Caco-2 (cell line): Measurements from ENCODE around the gene AMY2A. TPM values are rescaled to one million over a fixed set of nuclear protein-coding genes. Genes with fewer than 3 reads are reported as not detected.
"Not testable (repeated sequence)": the region's sequence is repeated elsewhere in the genome, so short reads cannot be mapped to it uniquely, and the experiment has no call there.

Source experiments
- BruUV-seq: library from RNA; stranded (reverse); fragments of 400-500 nt; replicated peaks from 2 replicates; lab custom pipeline; 2021; lab: Mats Ljungman, UMichigan
- CTCF ChIA-PET: fragments of 300-600 bp; sonication (Branson Sonifier 250); formaldehyde crosslinking; loops from one replicate; lab custom pipeline; 2022; ENCODE audit warnings: antibody characterized with exemption; lab: Charles Lee
- POLR2A ChIA-PET: fragments of 300-600 bp; sonication (Branson Sonifier 250); formaldehyde crosslinking; loops from one replicate; lab custom pipeline; 2022; ENCODE audit warnings: antibody characterized with exemption; lab: Charles Lee
- DNase-seq, 2 experiments: peaks; one replicate each; pipeline versions ENCODE4 v3.0.0 to v3.0.0-alpha.2; 2020 to 2022
- H3K27me3 ChIP-seq: replicated peaks from 2 replicates; pipeline ENCODE4 v1.6.0; 2011; ENCODE audit warnings: low read length; ENCODE audit not compliant: control insufficient read depth, insufficient read depth
- H3K36me3 ChIP-seq: 2 replicates; pipeline ENCODE4 v1.5.1; 2011; ENCODE audit warnings: low read length; ENCODE audit not compliant: control insufficient read depth, insufficient read depth
- H3K4me1 ChIP-seq: fragments of 250-450 bp; sonication (Bioruptor Pico); 2 replicates; pipeline ENCODE4 v1.5.1; 2020; ENCODE audit warnings: mild to moderate bottlenecking
- H3K4me3 ChIP-seq: 2 replicates; pipeline ENCODE4 v1.5.1; 2011; ENCODE audit warnings: low read depth, mild to moderate bottlenecking, control low read depth, low read length
- H3K9me3 ChIP-seq: fragments of 250-450 bp; sonication (Bioruptor Pico); 2 replicates; pipeline ENCODE4 v1.5.1; 2020; ENCODE audit warnings: mild to moderate bottlenecking, moderate library complexity
- H3K27ac Mint-ChIP-seq: one replicate; pipeline ENCODE4 v1.8.0; 2022; ENCODE audit warnings: mixed read lengths; ENCODE audit not compliant: unreplicated experiment
- H3K27me3 Mint-ChIP-seq: one replicate; pipeline ENCODE4 v1.8.0; 2022; ENCODE audit warnings: mixed read lengths; ENCODE audit not compliant: insufficient read depth, unreplicated experiment
- H3K36me3 Mint-ChIP-seq: one replicate; pipeline ENCODE4 v1.8.0; 2022; ENCODE audit warnings: mild to moderate bottlenecking, mixed read lengths; ENCODE audit not compliant: insufficient read depth, unreplicated experiment
- H3K4me1 Mint-ChIP-seq: one replicate; pipeline ENCODE4 v1.8.0; 2022; ENCODE audit warnings: low read depth, mixed read lengths; ENCODE audit not compliant: unreplicated experiment
- H3K4me3 Mint-ChIP-seq: one replicate; pipeline ENCODE4 v1.8.0; 2022; ENCODE audit warnings: mild to moderate bottlenecking, moderate library complexity, mixed read lengths; ENCODE audit not compliant: unreplicated experiment
- H3K9me3 Mint-ChIP-seq: one replicate; pipeline ENCODE4 v1.8.0; 2022; ENCODE audit warnings: mixed read lengths; ENCODE audit not compliant: unreplicated experiment
- intact Hi-C: fragments of 100-400 bp; cut with micrococcal nuclease; formaldehyde crosslinking; loops from one replicate; pipeline ENCODE4 v1.10.0; 2022; ENCODE audit not compliant: unreplicated experiment
- total RNA-seq: library from RNA; stranded (reverse); gene quantifications from 2 replicates; pipeline ENCODE4 v1.2.3, GENCODE V29; 2022
- TF ChIP-seq, protein P1 (sequence below), 2 experiments: fragments of 200-600 bp in 1 of 2; IDR thresholded peaks; 1 replicate in 1 of 2; 2 replicates in 1 of 2; pipeline versions ENCODE4 v1.5.1 to v1.8.0; 2011 to 2022; ENCODE audit warnings: antibody characterized with exemption in 1 of 2, control low read depth in 1 of 2, inconsistent platforms in 1 of 2, low read depth in 1 of 2, low read length in 1 of 2, mild to moderate bottlenecking in 1 of 2, moderate library complexity in 1 of 2; ENCODE audit not compliant: insufficient read depth in 1 of 2, severe bottlenecking in 1 of 2, unreplicated experiment in 1 of 2

The AMY2A gene
- total RNA-seq, 1 experiment from 2014 or later = not detected

DNA sequence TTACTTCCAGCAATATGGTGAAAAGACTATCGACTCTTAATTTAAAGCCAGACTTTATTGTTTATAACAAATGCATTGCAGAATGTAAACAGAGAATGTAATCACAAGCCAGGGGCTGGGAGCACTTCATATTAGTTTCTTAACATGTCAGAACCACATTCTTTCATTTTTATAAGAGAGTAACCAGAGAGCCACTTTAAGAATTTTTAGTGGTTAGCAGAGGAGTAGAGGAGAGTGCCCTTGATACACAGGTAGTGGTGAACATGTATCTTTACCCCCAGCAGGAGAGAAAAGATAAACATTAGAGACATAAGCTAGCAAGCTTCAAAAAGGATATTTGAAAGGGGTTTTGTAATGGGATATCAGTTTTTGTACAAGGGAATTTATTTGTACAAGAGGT, 34.8 kb upstream of the AMY2A start:
- H3K9me3 Mint-ChIP-seq = no peaks in the 10 kb centered on the region
- no TSS peak for BruUV-seq
- H3K36me3 Mint-ChIP-seq = no peaks in the 10 kb centered on the region
- no peaks in the 10 kb centered on the region for H3K27me3 Mint-ChIP-seq
- H3K4me1 ChIP-seq = no peaks in the 10 kb centered on the region
- H3K4me1 Mint-ChIP-seq = no peaks in the 10 kb centered on the region
- intact Hi-C loops = no loop called here
- no peaks in the 10 kb centered on the region for H3K9me3 ChIP-seq
- ChIA-PET POLR2A (no interaction called here), CTCF (no interaction called here)
- H3K27ac Mint-ChIP-seq = no peak overlapping the region
- TF ChIP-seq, protein P1, sequence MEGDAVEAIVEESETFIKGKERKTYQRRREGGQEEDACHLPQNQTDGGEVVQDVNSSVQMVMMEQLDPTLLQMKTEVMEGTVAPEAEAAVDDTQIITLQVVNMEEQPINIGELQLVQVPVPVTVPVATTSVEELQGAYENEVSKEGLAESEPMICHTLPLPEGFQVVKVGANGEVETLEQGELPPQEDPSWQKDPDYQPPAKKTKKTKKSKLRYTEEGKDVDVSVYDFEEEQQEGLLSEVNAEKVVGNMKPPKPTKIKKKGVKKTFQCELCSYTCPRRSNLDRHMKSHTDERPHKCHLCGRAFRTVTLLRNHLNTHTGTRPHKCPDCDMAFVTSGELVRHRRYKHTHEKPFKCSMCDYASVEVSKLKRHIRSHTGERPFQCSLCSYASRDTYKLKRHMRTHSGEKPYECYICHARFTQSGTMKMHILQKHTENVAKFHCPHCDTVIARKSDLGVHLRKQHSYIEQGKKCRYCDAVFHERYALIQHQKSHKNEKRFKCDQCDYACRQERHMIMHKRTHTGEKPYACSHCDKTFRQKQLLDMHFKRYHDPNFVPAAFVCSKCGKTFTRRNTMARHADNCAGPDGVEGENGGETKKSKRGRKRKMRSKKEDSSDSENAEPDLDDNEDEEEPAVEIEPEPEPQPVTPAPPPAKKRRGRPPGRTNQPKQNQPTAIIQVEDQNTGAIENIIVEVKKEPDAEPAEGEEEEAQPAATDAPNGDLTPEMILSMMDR (IDR thresholded peaks at IDR 0.05; ENCODE audit: insufficient read depth in 1 of 2, low read depth in 1 of 2, low read length in 1 of 2, severe bottlenecking in 1 of 2, unreplicated experiment in 1 of 2) = no peak
- no peak for DNase-seq
- H3K36me3 ChIP-seq = no peaks in the 10 kb centered on the region
- no peak overlapping the region for H3K4me3 Mint-ChIP-seq
- H3K27me3 ChIP-seq = no peaks in the 10 kb centered on the region
- no peak overlapping the region for H3K4me3 ChIP-seq

DNA sequence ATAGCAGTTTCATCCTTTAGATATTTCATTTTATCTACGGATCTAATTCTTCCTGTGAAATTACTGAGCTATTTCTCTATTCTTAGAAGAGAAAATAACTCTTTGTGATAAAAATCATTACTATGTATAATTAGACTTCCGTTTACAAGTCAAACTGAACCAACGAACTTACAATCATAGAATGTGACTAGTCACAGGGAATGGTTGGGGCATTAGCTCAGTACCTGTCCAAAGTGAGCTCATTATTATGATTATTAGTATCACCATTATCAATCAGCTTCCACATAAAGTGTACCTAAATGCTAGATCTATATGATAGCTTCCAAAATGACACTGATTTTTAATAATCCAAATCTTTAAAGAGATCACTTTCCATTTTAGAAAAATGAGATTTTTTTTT, 33.3 kb upstream of the AMY2A start:
- POLR2A ChIA-PET = no interaction called here
- no peaks in the 10 kb centered on the region for H3K27me3 ChIP-seq
- H3K4me1 ChIP-seq = no peaks in the 10 kb centered on the region
- no peaks in the 10 kb centered on the region for H3K9me3 ChIP-seq
- DNase-seq = no peak
- Mint-ChIP-seq H3K36me3 (no peaks in the 10 kb centered on the region), H3K27me3 (no peaks in the 10 kb centered on the region), H3K4me3 (no peak overlapping the region), H3K27ac (no peak overlapping the region), H3K9me3 (peaks cover 6% of the 10 kb centered on the region), H3K4me1 (no peaks in the 10 kb centered on the region)
- intact Hi-C loops = no loop called here
- no peaks in the 10 kb centered on the region for H3K36me3 ChIP-seq
- TF ChIP-seq, protein P1 (IDR thresholded peaks at IDR 0.05; ENCODE audit: insufficient read depth in 1 of 2, low read depth in 1 of 2, low read length in 1 of 2, severe bottlenecking in 1 of 2, unreplicated experiment in 1 of 2) = no peak
- CTCF ChIA-PET = no interaction called here
- H3K4me3 ChIP-seq = no peak overlapping the region
- no TSS peak for BruUV-seq

DNA sequence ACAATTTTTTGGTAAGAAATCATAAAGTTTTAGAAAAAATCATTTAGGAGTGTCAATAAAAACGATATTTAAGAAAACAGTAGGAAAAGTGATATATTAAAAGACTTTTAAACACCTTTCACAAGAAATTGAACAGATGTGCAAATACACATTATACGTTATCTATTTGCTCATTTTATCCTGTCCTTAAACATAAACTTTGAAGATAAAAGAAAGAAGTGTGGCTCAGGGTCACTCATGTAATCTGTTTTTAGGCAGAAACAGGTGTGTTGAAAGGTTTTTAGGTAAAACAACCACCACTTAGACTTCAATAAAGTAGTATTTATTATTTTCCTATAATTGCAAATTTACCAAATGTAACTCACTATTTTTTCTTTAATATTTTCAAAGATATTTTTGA, 32.7 kb upstream of the AMY2A start:
- no peak overlapping the region for H3K4me3 ChIP-seq
- Mint-ChIP-seq H3K27me3 (no peaks in the 10 kb centered on the region), H3K27ac (no peak overlapping the region), H3K36me3 (no peaks in the 10 kb centered on the region), H3K4me1 (no peaks in the 10 kb centered on the region), H3K4me3 (no peak overlapping the region), H3K9me3 (peaks cover 11% of the 10 kb centered on the region)
- CTCF ChIA-PET = no interaction called here
- H3K9me3 ChIP-seq = no peaks in the 10 kb centered on the region
- H3K27me3 ChIP-seq = no peaks in the 10 kb centered on the region
- DNase-seq = no peak
- H3K4me1 ChIP-seq = no peaks in the 10 kb centered on the region
- TF ChIP-seq, protein P1 (IDR thresholded peaks at IDR 0.05; ENCODE audit: insufficient read depth in 1 of 2, low read depth in 1 of 2, low read length in 1 of 2, severe bottlenecking in 1 of 2, unreplicated experiment in 1 of 2) = no peak
- POLR2A ChIA-PET = no interaction called here
- intact Hi-C loops = no loop called here
- H3K36me3 ChIP-seq = no peaks in the 10 kb centered on the region
- no TSS peak for BruUV-seq

DNA sequence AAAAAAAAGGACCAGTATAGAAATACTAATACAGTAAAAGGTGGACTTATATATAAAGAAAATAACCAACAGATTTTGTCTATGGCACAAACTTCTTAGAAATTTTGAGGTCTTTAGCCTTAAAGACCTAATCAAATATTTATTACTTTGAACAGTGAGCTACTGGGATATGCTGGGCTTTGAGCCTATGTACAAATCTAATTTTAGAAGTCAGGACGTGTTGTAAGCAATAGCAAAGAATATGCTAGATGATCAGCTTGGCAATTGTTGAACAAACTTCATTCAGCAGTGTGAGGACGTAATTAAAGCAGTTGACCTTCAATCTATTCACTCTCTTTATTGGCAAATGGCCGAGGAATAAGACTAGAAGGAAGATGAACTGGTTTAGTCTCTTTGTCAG, 14.5 kb upstream of the AMY2A start:
- H3K36me3 Mint-ChIP-seq, H3K4me3 ChIP-seq, CTCF ChIA-PET, POLR2A ChIA-PET, DNase-seq, H3K4me1 ChIP-seq, H3K9me3 Mint-ChIP-seq, H3K9me3 ChIP-seq, BruUV-seq, intact Hi-C loops, H3K36me3 ChIP-seq, H3K27me3 ChIP-seq, H3K4me1 Mint-ChIP-seq, H3K27ac Mint-ChIP-seq, H3K4me3 Mint-ChIP-seq, H3K27me3 Mint-ChIP-seq: not testable (repeated sequence)
